ENCODE results near the gene SLC2A2.

Gene SLC2A2

GRCh38 chr3:171066206-171066605, 39.7 kb upstream of the SLC2A2 start:
- Histone ChIP-seq H3K27me3 (ENCODE audit: insufficient read depth, low read length, poor library complexity, severe bottlenecking) (no peaks in the 10 kb centered on the region), H3F3A (ENCODE audit: low read depth) (no peaks in the 10 kb centered on the region), H2AFZ (ENCODE audit: low read length) (no peak overlapping the region), H3K36me3 (ENCODE audit: insufficient read depth, low read length) (peaks cover 66% of the 10 kb centered on the region; the same call in 1 of the 2 replicates), H3K4me2 (ENCODE audit: low read depth, low read length, poor library complexity, severe bottlenecking) (no peak overlapping the region), H3K79me2 (ENCODE audit: insufficient read depth, low read length) (no peaks in the 10 kb centered on the region), H3K9me3 (ENCODE audit: insufficient read depth, low read depth, low read length) (no peaks in the 10 kb centered on the region), H3K4me1 (ENCODE audit: insufficient read depth, low read length, poor library complexity, severe bottlenecking) (no peaks in the 10 kb centered on the region), H3K4me3 (ENCODE audit: low read length, poor library complexity, severe bottlenecking) (no peak overlapping the region), H4K20me1 (ENCODE audit: insufficient read depth, low read length, poor library complexity, severe bottlenecking) (no peaks in the 10 kb centered on the region), H3K9me2 (replicated peaks; ENCODE audit: low read depth, low read length) (no peaks in the 10 kb centered on the region), H3K9ac (ENCODE audit: low read depth, low read length, poor library complexity, severe bottlenecking) (no peak overlapping the region)
- no peak for TF ChIP-seq CTCF (conservative IDR thresholded peaks at IDR 0.05; ENCODE audit: low read length)
- TF ChIP-seq EZH2phosphoT487 (IDR thresholded peaks at IDR 0.05; ENCODE audit: borderline replicate concordance) = no peak

GRCh38 chr3:171065732-171066131, 39.2 kb upstream of the SLC2A2 start:
- TF ChIP-seq CTCF (conservative IDR thresholded peaks at IDR 0.05; ENCODE audit: low read length) (no peak), EZH2phosphoT487 (IDR thresholded peaks at IDR 0.05; ENCODE audit: borderline replicate concordance) (no peak)

GRCh38 chr3:171064461-171064860, 37.9 kb upstream of the SLC2A2 start:
- Histone ChIP-seq H3K9me3 (ENCODE audit: insufficient read depth, low read depth, low read length) (no peaks in the 10 kb centered on the region), H3K9ac (ENCODE audit: low read depth, low read length, poor library complexity, severe bottlenecking) (no peak overlapping the region), H3K4me2 (ENCODE audit: low read depth, low read length, poor library complexity, severe bottlenecking) (no peak overlapping the region), H3K36me3 (ENCODE audit: insufficient read depth, low read length) (peaks cover 51% of the 10 kb centered on the region; the same call in 1 of the 2 replicates), H3K4me3 (ENCODE audit: low read length, poor library complexity, severe bottlenecking) (no peak overlapping the region), H3K9me2 (replicated peaks; ENCODE audit: low read depth, low read length) (no peaks in the 10 kb centered on the region), H2AFZ (ENCODE audit: low read length) (no peak overlapping the region), H3K4me1 (ENCODE audit: insufficient read depth, low read length, poor library complexity, severe bottlenecking) (no peaks in the 10 kb centered on the region), H4K20me1 (ENCODE audit: insufficient read depth, low read length, poor library complexity, severe bottlenecking) (no peaks in the 10 kb centered on the region), H3K79me2 (ENCODE audit: insufficient read depth, low read length) (no peaks in the 10 kb centered on the region), H3F3A (ENCODE audit: low read depth) (no peaks in the 10 kb centered on the region), H3K27me3 (ENCODE audit: insufficient read depth, low read length, poor library complexity, severe bottlenecking) (no peaks in the 10 kb centered on the region)
- TF ChIP-seq EZH2phosphoT487 (IDR thresholded peaks at IDR 0.05; ENCODE audit: borderline replicate concordance) (no peak), CTCF (conservative IDR thresholded peaks at IDR 0.05; ENCODE audit: low read length) (no peak)

More at GRCh38 chr3:171065732-171066131, 39.2 kb upstream of the SLC2A2 start:
- Histone ChIP-seq H3K79me2 (ENCODE audit: insufficient read depth, low read length) (no peaks in the 10 kb centered on the region), H3K4me1 (ENCODE audit: insufficient read depth, low read length, poor library complexity, severe bottlenecking) (no peaks in the 10 kb centered on the region), H3K4me3 (ENCODE audit: low read length, poor library complexity, severe bottlenecking) (no peak overlapping the region), H4K20me1 (ENCODE audit: insufficient read depth, low read length, poor library complexity, severe bottlenecking) (no peaks in the 10 kb centered on the region), H3K4me2 (ENCODE audit: low read depth, low read length, poor library complexity, severe bottlenecking) (no peak overlapping the region), H3K9me2 (replicated peaks; ENCODE audit: low read depth, low read length) (no peaks in the 10 kb centered on the region), H3K27me3 (ENCODE audit: insufficient read depth, low read length, poor library complexity, severe bottlenecking) (no peaks in the 10 kb centered on the region), H3F3A (ENCODE audit: low read depth) (no peaks in the 10 kb centered on the region), H3K9ac (ENCODE audit: low read depth, low read length, poor library complexity, severe bottlenecking) (no peak overlapping the region), H3K36me3 (ENCODE audit: insufficient read depth, low read length) (peaks cover 62% of the 10 kb centered on the region; the same call in 1 of the 2 replicates), H2AFZ (ENCODE audit: low read length) (no peak overlapping the region), H3K9me3 (ENCODE audit: insufficient read depth, low read depth, low read length) (no peaks in the 10 kb centered on the region)

All from Loucy (cell line).